ENCODE measurements around the gene EPS8L3. TPM values are rescaled to one million over a fixed set of nuclear protein-coding genes. Genes with fewer than 3 reads are reported as not detected.

Gene EPS8L3
- total RNA-seq, 1 experiment from 2014 or later, result 0.17 TPM

DNA sequence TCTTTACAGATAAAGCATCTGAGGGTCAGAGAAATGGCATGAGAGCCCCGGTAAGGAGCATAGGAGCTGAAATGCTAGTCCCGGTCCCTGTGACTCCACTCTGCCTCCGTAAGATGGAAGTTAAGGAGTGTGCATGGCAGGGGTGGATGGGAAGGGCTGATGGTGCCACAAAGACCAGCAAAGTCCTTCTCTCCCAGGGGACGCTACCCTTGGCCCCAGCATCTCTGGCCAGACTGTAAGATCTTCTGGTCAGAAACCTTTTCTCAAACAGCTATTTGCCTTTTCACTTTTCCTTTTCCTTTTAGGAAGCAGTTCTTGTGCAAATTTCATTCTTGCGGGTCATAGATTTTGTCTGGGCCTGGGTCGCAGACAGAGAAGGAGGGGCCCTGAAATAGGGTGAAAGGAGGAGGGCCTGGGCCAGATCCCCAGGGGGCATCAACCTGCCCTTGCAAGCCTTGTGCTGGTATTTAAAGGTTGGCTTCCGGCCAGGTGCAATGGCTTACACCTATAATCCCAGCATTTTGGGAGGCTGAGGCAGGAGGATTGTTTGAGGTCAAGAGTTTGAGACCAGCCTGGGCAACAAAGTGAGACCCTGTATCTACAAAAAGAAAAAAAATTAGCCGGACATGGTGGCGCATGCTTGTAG lies 14.4 kb upstream of the EPS8L3 start:
- H3K9me3 Mint-ChIP-seq, result peaks cover 25% of the 10 kb centered on the region
- CTCF ChIA-PET, result interaction anchor here (1.1 to 17.4 kb wide), 15 partner anchors 12 to 251 kb away, joined by 3 to 341 read pairs (median 11); partner anchors contain the start of gene AHCYL1
- DNase-seq (ENCODE audit: low spot score) (peak; percentile 6), ATAC-seq (no peak)
- H3K36me3 Mint-ChIP-seq, result peaks cover 11% of the 10 kb centered on the region
- POLR2A ChIA-PET, result interaction anchor here (0.8 kb wide), 1 partner anchor 207 kb away, joined by 5 read pairs; the partner anchor contains the start of gene AHCYL1
- H3K4me1 Mint-ChIP-seq, result peaks cover 16% of the 10 kb centered on the region
- no peak overlapping the region for H3K4me3 Mint-ChIP-seq
- H3K27ac Mint-ChIP-seq, result no peak overlapping the region
- no peak for TF ChIP-seq FOXK1 (CRISPR knock-in tag; IDR thresholded peaks at IDR 0.05)
- TF ChIP-seq ZNF138 (CRISPR knock-in tag; conservative IDR thresholded peaks at IDR 0.05), result no peak
- no peak for TF ChIP-seq ZNF317 (CRISPR knock-in tag; IDR thresholded peaks at IDR 0.05; ENCODE audit: borderline replicate concordance, low read depth)
- TF ChIP-seq ELF4 (CRISPR knock-in tag; IDR thresholded peaks at IDR 0.05; ENCODE audit: low read depth), result no peak
- no peak for TF ChIP-seq SOX15 (CRISPR knock-in tag; IDR thresholded peaks at IDR 0.05)
- TF ChIP-seq, protein P1, sequence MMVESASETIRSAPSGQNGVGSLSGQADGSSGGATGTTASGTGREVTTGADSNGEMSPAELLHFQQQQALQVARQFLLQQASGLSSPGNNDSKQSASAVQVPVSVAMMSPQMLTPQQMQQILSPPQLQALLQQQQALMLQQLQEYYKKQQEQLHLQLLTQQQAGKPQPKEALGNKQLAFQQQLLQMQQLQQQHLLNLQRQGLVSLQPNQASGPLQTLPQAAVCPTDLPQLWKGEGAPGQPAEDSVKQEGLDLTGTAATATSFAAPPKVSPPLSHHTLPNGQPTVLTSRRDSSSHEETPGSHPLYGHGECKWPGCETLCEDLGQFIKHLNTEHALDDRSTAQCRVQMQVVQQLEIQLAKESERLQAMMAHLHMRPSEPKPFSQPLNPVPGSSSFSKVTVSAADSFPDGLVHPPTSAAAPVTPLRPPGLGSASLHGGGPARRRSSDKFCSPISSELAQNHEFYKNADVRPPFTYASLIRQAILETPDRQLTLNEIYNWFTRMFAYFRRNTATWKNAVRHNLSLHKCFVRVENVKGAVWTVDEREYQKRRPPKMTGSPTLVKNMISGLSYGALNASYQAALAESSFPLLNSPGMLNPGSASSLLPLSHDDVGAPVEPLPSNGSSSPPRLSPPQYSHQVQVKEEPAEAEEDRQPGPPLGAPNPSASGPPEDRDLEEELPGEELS (CRISPR knock-in tag; IDR thresholded peaks at IDR 0.05), result no peak
- TF ChIP-seq OVOL2 (CRISPR knock-in tag; IDR thresholded peaks at IDR 0.05; ENCODE audit: borderline replicate concordance), result no peak
- TF ChIP-seq, protein P2, sequence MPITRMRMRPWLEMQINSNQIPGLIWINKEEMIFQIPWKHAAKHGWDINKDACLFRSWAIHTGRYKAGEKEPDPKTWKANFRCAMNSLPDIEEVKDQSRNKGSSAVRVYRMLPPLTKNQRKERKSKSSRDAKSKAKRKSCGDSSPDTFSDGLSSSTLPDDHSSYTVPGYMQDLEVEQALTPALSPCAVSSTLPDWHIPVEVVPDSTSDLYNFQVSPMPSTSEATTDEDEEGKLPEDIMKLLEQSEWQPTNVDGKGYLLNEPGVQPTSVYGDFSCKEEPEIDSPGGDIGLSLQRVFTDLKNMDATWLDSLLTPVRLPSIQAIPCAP (CRISPR knock-in tag; IDR thresholded peaks at IDR 0.05), result no peak
- TF ChIP-seq FOXJ3 (CRISPR knock-in tag; IDR thresholded peaks at IDR 0.05; ENCODE audit: borderline replicate concordance), result no peak
- TF ChIP-seq ZNF423 (CRISPR knock-in tag; IDR thresholded peaks at IDR 0.05), result no peak
- TF ChIP-seq, protein P3, sequence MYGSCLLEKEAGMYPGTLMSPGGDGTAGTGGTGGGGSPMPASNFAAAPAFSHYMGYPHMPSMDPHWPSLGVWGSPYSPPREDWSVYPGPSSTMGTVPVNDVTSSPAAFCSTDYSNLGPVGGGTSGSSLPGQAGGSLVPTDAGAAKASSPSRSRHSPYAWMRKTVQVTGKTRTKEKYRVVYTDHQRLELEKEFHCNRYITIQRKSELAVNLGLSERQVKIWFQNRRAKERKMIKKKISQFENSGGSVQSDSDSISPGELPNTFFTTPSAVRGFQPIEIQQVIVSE (CRISPR knock-in tag; IDR thresholded peaks at IDR 0.05; ENCODE audit: borderline replicate concordance), result no peak
- TF ChIP-seq, protein P4, sequence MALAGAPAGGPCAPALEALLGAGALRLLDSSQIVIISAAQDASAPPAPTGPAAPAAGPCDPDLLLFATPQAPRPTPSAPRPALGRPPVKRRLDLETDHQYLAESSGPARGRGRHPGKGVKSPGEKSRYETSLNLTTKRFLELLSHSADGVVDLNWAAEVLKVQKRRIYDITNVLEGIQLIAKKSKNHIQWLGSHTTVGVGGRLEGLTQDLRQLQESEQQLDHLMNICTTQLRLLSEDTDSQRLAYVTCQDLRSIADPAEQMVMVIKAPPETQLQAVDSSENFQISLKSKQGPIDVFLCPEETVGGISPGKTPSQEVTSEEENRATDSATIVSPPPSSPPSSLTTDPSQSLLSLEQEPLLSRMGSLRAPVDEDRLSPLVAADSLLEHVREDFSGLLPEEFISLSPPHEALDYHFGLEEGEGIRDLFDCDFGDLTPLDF (CRISPR knock-in tag; IDR thresholded peaks at IDR 0.05), result no peak
- TF ChIP-seq ZNF396 (CRISPR knock-in tag; IDR thresholded peaks at IDR 0.05; ENCODE audit: borderline replicate concordance), result no peak
- no peak for TF ChIP-seq SMAD4 (CRISPR knock-in tag; IDR thresholded peaks at IDR 0.05)
- no peak for TF ChIP-seq KAT7 (CRISPR knock-in tag; IDR thresholded peaks at IDR 0.05; ENCODE audit: borderline replicate concordance)
- TF ChIP-seq, protein P5, sequence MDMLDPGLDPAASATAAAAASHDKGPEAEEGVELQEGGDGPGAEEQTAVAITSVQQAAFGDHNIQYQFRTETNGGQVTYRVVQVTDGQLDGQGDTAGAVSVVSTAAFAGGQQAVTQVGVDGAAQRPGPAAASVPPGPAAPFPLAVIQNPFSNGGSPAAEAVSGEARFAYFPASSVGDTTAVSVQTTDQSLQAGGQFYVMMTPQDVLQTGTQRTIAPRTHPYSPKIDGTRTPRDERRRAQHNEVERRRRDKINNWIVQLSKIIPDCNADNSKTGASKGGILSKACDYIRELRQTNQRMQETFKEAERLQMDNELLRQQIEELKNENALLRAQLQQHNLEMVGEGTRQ (CRISPR knock-in tag; IDR thresholded peaks at IDR 0.05), result no peak
- TF ChIP-seq, protein P6, sequence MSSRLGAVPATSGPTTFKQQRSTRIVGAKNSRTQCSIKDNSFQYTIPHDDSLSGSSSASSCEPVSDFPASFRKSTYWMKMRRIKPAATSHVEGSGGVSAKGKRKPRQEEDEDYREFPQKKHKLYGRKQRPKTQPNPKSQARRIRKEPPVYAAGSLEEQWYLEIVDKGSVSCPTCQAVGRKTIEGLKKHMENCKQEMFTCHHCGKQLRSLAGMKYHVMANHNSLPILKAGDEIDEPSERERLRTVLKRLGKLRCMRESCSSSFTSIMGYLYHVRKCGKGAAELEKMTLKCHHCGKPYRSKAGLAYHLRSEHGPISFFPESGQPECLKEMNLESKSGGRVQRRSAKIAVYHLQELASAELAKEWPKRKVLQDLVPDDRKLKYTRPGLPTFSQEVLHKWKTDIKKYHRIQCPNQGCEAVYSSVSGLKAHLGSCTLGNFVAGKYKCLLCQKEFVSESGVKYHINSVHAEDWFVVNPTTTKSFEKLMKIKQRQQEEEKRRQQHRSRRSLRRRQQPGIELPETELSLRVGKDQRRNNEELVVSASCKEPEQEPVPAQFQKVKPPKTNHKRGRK (CRISPR knock-in tag; IDR thresholded peaks at IDR 0.05; ENCODE audit: borderline replicate concordance), result no peak
- TF ChIP-seq, protein P7, sequence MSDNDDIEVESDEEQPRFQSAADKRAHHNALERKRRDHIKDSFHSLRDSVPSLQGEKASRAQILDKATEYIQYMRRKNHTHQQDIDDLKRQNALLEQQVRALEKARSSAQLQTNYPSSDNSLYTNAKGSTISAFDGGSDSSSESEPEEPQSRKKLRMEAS (CRISPR knock-in tag; IDR thresholded peaks at IDR 0.05), result no peak
- no peak for TF ChIP-seq EMX1 (CRISPR knock-in tag; IDR thresholded peaks at IDR 0.05)
- TF ChIP-seq, protein P8, sequence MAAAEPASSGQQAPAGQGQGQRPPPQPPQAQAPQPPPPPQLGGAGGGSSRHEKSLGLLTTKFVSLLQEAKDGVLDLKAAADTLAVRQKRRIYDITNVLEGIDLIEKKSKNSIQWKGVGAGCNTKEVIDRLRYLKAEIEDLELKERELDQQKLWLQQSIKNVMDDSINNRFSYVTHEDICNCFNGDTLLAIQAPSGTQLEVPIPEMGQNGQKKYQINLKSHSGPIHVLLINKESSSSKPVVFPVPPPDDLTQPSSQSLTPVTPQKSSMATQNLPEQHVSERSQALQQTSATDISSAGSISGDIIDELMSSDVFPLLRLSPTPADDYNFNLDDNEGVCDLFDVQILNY (CRISPR knock-in tag; IDR thresholded peaks at IDR 0.05), result no peak
- H3K27me3 Mint-ChIP-seq (ENCODE audit: low read depth), result peaks cover 9% of the 10 kb centered on the region
